Measurements from ENCODE around the gene FLYWCH1.

The FLYWCH1 gene

GRCh38 chr16:2952679-2953078 is 40.9 kb downstream of the FLYWCH1 start:
- no peak for DNase-seq (ENCODE audit: low spot score)

GRCh38 chr16:2953706-2954627 is 42.2 kb downstream of the FLYWCH1 start:
- DNase-seq (ENCODE audit: low spot score), result no peak

GRCh38 chr16:2954656-2955381 is 43.1 kb downstream of the FLYWCH1 start:
- DNase-seq (ENCODE audit: low spot score), result no peak

DNA sequence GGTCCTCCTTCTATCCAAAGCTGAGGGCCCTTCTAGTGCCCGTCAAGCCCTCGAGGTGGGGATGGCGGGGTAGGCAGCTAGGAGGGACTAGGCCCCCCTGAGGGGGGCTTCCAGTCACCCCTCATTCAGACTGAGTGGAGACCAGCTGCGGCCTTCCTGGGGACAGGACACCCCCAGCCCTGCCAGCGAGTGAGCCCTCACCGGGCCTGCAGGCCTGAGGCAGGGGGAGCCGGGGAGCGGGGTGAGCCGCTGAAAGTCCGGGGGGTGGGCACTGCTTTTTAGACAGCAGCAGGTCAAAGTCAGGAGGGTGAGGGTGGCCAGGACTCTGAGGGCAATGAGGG is 43.7 kb downstream of the FLYWCH1 start:
- DNase-seq (ENCODE audit: low spot score), result no peak

DNA sequence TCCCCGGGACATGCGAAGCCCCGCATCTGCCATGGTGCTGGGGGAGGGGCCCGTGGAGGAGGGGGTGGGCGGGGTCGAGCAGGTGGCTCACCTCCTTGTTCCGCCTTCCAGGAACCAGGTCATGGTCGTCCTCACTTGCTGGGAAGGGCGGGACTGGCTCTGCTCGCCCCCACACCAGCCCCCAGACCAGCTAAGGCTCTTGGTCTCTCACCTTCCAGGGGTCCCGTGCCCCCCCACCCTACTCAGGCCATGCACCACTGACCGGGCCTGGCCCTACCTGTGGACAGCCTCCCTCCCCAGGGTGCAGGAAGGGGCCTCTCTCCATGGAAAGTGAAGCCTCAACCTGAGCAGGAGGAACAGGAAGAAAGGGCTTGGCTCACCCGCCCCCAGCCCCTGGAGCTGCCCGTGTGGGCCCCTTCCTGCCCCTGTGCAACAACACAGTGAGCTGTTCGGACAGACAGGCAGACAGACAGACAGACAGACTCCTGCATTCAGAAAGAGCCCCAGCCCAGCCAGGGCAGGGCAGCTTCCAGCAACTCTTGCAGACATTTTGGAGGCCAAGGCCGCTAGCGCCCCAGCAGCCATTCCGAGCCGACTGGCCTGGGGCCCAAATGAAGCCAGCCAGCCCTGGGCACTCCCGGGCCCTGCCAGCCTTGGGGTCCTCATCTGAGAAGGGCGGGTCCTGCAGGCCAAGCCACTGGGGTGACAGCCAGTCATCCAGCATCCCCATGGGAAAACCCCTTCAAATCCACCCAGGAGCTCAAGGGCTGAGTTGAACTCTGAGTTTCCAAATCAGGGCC is 44.2 kb downstream of the FLYWCH1 start:
- DNase-seq (ENCODE audit: low spot score), result no peak

GRCh38 chr16:2956579-2956956 is 44.8 kb downstream of the FLYWCH1 start:
- DNase-seq (ENCODE audit: low spot score), result no peak

GRCh38 chr16:2959206-2959605 is 47.5 kb downstream of the FLYWCH1 start:
- DNase-seq (ENCODE audit: low spot score), result no peak

GRCh38 chr16:2960183-2961010 is 48.7 kb downstream of the FLYWCH1 start:
- no peak for DNase-seq (ENCODE audit: low spot score)

DNA sequence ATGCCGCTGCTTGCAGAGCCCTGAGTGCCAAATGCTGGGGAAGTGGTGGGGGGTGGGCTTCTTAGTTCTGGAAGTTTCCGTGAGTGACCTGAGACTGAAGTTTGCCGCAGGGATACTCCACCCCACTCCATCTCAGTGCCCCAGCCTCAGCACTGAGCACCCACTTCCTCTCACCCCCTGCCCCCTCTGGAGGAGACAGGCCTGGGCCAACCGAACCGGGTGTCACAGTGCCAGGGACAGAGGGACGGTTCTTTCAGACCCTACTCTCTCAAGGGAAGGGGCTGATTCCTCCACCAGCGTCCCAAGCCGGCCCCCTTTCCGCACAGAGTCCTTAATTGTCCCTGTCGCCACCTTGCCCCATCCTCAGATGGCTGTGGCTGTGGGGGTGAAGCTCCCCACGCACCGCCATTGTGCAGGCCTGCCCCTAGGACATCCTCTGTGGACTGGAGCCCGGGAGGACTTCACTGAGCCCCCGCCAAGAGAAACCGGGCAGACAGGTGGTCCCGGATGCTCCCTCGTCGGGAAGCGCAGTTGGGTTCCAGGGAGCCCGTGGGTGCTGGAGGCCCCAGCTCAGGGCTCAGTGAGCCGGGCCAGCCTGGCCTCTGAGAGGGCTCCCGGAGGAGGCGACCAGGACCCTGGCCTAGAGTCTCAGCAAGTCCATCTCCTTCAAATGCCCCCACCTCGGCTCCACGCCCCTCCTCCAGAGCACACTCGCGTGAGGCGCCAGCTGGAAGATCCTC is 50.8 kb downstream of the FLYWCH1 start:
- DNase-seq (ENCODE audit: low spot score), result no peak

DNA sequence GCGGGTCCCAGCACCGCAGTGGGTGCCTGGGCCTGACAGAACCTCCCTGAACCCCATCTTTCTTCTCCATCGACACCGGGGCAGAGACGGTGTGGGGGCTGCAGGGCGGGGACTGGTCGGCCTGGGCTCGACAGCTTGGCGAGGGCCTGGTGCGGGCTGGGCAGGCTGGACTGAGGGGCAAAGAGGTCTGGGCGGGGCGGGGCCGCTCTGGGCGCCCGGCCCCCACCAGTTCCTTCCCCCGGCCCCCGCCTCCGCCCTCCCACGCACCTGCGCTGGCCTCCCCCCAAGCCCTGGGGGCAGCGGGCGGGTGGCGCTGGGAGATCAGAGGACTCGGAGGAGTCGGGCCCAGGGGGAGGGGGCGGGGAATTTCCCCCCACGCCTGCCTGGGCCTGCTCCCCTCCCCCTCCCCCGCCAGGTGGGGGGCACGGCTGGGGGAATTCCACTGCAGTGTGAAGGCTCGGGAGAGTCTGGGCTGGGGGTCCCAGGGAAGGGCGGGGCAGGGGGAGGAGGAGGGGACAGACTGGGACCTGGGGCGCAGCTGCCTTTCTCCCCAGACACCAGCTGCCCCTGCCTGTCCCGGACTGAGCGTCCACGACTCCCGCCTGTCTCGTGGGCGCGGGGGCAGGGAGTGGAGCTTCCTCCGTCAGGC is 51.5 kb downstream of the FLYWCH1 start:
- peak; percentile 5 for DNase-seq (ENCODE audit: low spot score)

DNA sequence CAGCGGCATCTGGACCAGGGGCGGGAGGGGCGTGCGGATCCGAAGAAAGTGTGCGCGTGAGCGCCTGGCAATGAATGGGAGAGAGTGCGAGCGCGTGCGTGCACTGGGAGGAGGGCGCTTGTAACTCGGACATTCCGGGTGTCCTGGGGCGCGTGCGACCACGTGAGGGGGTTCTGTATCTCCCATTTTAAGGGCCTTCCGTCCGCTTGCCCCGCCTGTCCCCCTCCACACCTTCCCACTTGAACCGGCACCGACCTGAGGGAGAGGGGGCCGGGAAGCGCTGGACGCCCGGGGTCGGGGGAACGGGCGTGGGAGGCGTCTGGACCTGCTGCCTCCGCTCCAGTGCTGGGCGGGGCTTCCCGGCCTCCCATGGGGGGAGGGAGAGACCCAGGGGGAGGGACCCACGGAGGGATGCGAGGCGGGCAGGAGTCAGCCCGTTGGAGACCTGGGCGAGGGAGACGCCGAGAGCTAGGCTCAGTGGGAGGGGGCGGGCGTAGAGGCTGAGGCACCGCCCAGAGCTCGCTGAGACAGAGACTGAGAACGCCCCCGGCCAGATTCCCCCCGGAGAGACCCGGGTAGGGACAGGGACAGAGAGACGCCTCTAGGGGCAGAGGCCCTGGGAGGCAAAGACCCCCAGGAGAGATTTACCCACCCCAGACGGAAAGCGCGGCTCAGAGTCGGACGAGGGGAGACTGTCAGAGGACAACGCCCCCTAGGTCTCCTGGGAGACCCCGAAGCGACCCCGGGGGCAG is 52.2 kb downstream of the FLYWCH1 start, which contains the start of gene KREMEN2:
Gene KREMEN2, plus strand, starts transcription at position 553 of the 752 bp plus-strand sequence. CDS start 246 bp downstream, outside the sequence.
- peak; percentile 6 for DNase-seq (ENCODE audit: low spot score)

GRCh38 chr16:2964475-2965336 is 53.0 kb downstream of the FLYWCH1 start:
- peak; percentile 50 for DNase-seq (ENCODE audit: low spot score)

GRCh38 chr16:2966043-2966807 is 54.5 kb downstream of the FLYWCH1 start:
- DNase-seq (ENCODE audit: low spot score), result no peak

GRCh38 chr16:2966808-2967191 is 55.1 kb downstream of the FLYWCH1 start:
- DNase-seq (ENCODE audit: low spot score), result no peak

DNA sequence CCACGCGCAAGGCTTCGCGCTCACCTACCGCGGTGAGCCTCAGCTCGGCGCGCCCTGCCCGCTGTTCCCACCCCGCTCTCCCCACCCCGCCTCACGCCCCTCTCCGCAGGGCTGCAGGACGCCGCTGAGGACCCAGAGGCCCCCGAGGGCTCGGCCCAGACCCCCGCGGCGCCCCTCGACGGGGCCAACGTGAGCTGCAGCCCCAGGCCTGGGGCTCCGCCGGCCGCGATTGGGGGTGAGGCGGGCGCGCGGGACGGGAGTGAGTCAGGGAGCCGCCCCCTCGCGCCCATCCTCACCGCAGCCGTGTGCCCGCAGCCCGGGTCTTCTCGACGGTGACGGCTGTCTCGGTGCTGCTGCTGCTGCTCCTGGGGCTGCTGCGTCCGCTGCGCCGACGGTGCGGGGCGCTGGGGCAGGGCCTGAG is 55.5 kb downstream of the FLYWCH1 start:
- DNase-seq (ENCODE audit: low spot score), result no peak

DNA sequence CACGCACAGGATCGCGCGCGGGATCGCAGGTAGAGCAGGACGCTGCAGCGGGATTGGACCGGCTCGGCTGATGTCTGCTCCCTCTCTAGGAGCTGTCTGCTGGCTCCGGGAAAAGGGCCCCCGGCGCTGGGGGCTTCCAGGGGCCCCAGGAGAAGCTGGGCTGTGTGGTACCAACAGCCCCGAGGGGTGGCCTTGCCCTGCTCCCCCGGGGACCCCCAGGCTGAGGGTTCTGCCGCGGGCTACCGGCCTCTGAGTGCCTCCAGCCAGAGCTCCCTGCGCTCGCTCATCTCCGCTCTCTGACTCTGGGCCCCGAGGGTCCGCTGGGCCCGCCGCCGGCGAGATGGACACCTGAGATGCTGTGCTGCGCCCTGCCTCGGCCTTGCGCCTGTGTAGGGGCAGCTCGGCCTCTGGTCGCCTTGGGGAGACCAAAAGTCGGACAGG is 56.0 kb downstream of the FLYWCH1 start:
- no peak for DNase-seq (ENCODE audit: low spot score)

GRCh38 chr16:2968368-2968737 is 56.6 kb downstream of the FLYWCH1 start:
- no peak for DNase-seq (ENCODE audit: low spot score)

All from CD4-positive, alpha-beta T cell treated with Interleukin-2 at 100 ng/mL for 4 hours (primary cell).